GM19395 (cell line): ENCODE results near the gene TAS2R14.

Experiments
- ATAC-seq: cut with Tn5 transposase; IDR thresholded peaks from one replicate; pipeline ENCODE4 v1.9.1; 2021; ENCODE audit warnings: mild to moderate bottlenecking, moderate library complexity; ENCODE audit not compliant: unreplicated experiment

The TAS2R14 gene

DNA sequence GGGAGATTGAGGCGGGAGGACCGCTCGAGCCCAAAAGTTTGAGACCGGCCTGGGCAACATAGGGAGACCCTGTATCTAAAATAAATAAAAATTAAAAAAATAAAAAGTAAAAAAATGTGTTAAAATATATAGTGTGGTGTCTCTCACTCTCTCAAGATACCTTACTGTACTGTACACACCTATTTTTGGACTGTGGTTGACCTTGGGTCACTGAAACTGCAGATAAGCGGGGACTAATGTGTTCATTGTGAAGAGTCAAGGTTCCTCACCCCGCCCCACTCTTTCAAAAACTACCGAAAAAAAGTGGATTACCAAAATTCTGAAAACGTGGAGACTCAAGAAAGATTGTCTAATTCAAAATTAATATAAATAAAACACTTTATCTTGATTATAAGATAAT is 28.7 kb downstream of the TAS2R14 start:
- ATAC-seq, result no peak

DNA sequence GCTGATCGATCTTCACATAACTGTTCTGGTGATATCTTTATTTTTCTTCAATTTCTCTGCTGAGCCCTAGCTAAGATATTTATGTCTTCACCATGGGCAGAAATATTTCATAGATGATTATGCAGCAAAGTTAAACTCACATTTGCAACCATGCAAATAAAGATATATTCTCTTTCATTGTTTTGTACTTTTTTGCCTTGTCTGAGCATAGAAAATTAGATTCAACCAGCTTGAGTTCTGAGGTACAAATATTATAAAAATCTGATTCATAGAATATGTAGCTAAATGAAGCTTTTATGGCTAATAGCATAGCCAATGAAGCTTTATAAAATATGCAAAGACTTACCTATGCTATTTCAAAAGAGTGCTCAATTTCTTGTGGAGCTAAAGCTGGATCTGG is 29.6 kb downstream of the TAS2R14 start, which contains the start of gene TAS2R13:
Gene TAS2R13 (minus strand): TSS at position 101 of the 400 bp plus-strand sequence. CDS start 264 bp downstream, outside the sequence.
- no peak for ATAC-seq

DNA sequence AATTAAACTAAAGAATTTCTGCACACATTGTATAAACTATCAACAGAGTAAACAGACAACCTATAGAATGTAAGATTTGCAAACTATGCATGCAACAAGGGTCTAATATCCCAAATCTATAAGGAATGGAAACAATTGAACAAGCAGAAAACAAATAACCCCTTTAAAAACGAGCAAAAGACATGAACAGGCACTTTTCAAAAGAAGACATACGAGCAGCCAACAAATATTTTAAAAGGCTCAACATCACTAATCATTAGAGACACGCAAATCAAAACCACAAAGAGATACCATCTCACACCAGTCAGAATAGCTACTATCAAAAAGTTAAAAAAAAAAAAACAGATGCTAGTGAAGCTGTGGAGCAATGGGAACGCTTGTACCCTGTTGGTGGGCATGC is 34.4 kb downstream of the TAS2R14 start:
- no peak for ATAC-seq

DNA sequence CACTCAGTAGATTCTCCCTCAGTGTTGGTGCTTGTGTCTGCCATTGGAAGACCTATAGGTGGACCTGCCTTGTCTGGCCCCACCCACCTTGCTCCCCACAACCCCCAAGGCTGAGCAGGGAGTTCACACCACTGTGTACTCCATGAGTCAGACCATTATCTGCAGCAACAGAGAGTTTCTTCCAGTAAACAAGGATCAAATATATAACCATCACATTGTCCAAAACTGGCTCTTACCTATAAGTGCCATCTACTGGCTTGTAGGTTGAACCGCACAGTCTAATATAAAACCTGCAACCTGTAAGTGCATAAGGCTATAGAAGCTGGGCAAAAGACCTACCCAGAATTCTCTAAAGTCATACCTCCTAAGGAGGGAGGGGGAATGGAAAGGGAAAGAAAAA is 37.6 kb downstream of the TAS2R14 start:
- ATAC-seq, result no peak

DNA sequence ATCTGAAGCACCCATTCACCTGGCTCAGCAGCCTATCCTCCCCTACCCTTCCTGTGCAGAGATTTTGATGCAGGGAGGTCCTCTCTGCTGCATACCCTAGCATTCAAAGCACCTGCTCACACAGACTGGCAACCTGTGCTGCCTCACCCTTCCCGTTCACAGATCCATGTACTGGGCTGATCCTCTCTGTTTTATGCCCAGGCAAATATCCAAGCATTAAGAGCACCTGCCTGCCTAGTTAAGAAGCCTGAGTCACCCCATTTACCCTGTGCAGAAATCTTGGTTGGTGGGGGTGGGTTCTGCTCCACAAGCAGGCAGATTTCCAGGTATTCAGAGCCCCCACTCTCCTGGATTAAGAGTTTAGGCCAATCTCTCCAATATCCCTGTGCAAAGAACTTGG is 38.1 kb downstream of the TAS2R14 start:
- ATAC-seq, result no peak

DNA sequence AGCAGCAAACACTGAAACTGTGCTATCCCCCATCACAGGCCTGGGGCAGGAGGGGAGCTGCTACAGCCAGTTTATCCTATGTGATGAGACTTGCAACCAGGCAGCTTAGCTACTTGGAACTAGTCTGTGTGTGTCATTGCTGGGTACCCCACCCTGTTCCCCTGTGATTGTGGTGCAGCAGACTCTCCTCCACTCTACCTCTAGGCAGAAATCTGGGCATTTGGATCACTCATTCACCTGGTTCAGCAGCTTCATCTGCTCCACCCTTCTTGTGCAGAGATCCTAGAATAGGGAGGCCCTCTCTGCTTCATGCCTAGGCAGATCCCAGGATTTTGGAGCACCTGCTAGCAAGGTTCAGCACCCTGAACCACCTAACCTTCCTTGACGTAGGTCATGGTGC is 38.5 kb downstream of the TAS2R14 start:
- ATAC-seq, result no peak

DNA sequence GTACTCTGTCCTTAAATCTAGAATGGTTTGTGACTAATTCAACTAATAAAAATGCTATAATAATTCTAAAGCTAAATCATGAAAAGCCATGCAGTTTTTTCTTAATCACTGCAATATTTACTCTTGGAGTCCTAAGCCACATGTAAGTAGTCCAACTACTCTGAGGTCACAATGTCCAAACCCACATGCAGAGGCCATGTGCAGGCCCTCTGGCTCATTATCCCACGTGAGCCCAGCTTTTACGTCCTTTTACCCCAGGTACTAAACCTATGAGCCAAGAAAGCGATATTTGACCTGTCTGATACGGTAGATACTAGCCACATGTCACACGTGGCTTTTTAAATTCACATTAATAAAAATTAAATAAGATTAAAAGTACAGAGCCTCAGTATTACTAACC is 42.2 kb downstream of the TAS2R14 start:
- ATAC-seq, result no peak

DNA sequence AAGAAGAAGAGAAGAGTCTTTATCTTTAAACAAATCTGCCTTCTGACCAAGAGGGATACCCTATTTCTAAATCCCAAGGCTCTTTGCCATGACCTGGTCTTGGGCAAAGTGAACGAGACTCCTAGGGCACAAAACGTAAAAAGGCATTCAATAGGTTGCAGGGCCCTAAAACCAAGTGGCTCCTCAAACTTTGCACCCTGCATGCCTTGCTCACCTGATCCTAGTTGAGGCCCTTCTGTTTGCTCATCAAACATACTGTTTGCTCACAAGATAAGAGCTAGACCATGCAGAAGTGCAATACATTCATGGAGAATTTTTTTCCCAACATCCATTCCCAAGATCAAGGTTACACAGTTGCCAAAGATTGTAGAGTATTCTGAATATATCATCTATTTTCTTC is 47.1 kb downstream of the TAS2R14 start:
- ATAC-seq, result no peak

DNA sequence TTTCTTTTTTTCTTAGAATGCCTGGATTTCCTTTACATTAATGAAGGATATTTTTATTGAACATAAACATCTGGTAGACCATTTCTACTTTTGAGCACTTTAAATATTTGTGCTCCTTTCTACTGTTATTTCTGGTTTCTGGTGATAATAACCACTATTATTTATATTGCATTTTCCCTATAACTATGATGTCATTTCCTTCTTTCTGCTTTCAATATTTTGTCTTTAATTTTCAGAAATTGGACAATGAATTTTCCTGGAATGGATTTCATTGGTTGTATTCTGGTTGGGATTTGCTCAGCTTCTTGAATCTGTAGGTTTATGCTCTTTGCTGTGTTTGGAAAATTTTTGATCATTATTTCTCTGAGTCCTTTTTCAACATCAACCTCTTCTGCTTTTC is 49.8 kb downstream of the TAS2R14 start:
- no peak for ATAC-seq
